Brain microvascular endothelial cell (primary cell): ENCODE results near the gene SPESP1.

Source experiments
- DNase-seq: peaks from one replicate; pipeline ENCODE4 v3.0.0-alpha.2; 2020
- H3K27ac ChIP-seq: fragments of 250-450 bp; sonication (Bioruptor Pico); 2 replicates; pipeline ENCODE4 v1.5.1; 2020; ENCODE audit warnings: mild to moderate bottlenecking, moderate library complexity
- H3K27me3 ChIP-seq: fragments of 250-450 bp; sonication (Bioruptor Pico); replicated peaks from 2 replicates; pipeline ENCODE4 v1.5.1; 2020; ENCODE audit warnings: mild to moderate bottlenecking
- H3K36me3 ChIP-seq: fragments of 250-450 bp; sonication (Bioruptor Pico); replicated peaks from 2 replicates; pipeline ENCODE4 v1.5.1; 2020; ENCODE audit warnings: mild to moderate bottlenecking
- H3K4me3 ChIP-seq: 2 replicates; pipeline ENCODE4 v1.5.1; 2011; ENCODE audit warnings: low read depth, mild to moderate bottlenecking, control low read depth, low read length, moderate library complexity
- CTCF ChIP-seq: IDR thresholded peaks from 2 replicates; pipeline ENCODE4 v1.5.1; 2011; ENCODE audit warnings: low read depth, mild to moderate bottlenecking, moderate library complexity, low read length, control low read depth, inconsistent platforms; ENCODE audit errors: missing control alignments
- in situ Hi-C: cut with HindIII; loops from 2 replicates; pipeline ENCODE4 v1.10.0; 2017; ENCODE audit warnings: low sequenced_read_pairs, low pct_ligation_motif_present

SPESP1 gene

GRCh38 chr15:68896178-68896577 lies 34.1 kb upstream of the SPESP1 start:
- Histone ChIP-seq H3K27ac (no peak overlapping the region), H3K27me3 (peaks cover 3% of the 10 kb centered on the region), H3K36me3 (no peaks in the 10 kb centered on the region), H3K4me3 (no peak overlapping the region)
- TF ChIP-seq CTCF: no peak
- DNase-seq: no peak
- in situ Hi-C loops: no loop called here

- no peak for DNase-seq
- Histone ChIP-seq H3K27ac (no peak overlapping the region), H3K4me3 (no peak overlapping the region), H3K36me3 (no peaks in the 10 kb centered on the region), H3K27me3 (peaks cover 3% of the 10 kb centered on the region)
- no peak for TF ChIP-seq CTCF
- in situ Hi-C loops: no loop called here
Observed at GRCh38 chr15:68897016-68897415, 33.3 kb upstream of the SPESP1 start.

GRCh38 chr15:68900027-68900426 lies 30.3 kb upstream of the SPESP1 start:
- H3K27me3 ChIP-seq: peaks cover 3% of the 10 kb centered on the region
- DNase-seq: no peak
- H3K4me3 ChIP-seq: no peak overlapping the region
- in situ Hi-C loops: no loop called here
- H3K36me3 ChIP-seq: no peaks in the 10 kb centered on the region
- H3K27ac ChIP-seq: no peak overlapping the region
- TF ChIP-seq CTCF: no peak

GRCh38 chr15:68907396-68907923 lies 22.9 kb upstream of the SPESP1 start:
- Histone ChIP-seq H3K27ac (no peak overlapping the region), H3K36me3 (no peaks in the 10 kb centered on the region), H3K4me3 (no peak overlapping the region), H3K27me3 (peaks cover 8% of the 10 kb centered on the region)
- DNase-seq: no peak
- in situ Hi-C loops: no loop called here
- TF ChIP-seq CTCF: no peak

- Histone ChIP-seq H3K27me3 (peaks cover 8% of the 10 kb centered on the region), H3K36me3 (no peaks in the 10 kb centered on the region), H3K4me3 (no peak overlapping the region), H3K27ac (no peak overlapping the region)
- no peak for DNase-seq
- no peak for TF ChIP-seq CTCF
- in situ Hi-C loops: no loop called here
Observed at GRCh38 chr15:68909601-68910100, 20.7 kb upstream of the SPESP1 start.

- DNase-seq: no peak
- Histone ChIP-seq H3K27ac (no peak overlapping the region), H3K27me3 (peaks cover 8% of the 10 kb centered on the region), H3K4me3 (no peak overlapping the region), H3K36me3 (no peaks in the 10 kb centered on the region)
- in situ Hi-C loops: no loop called here
- TF ChIP-seq CTCF: no peak
Observed at GRCh38 chr15:68910341-68910740, 20.0 kb upstream of the SPESP1 start.
